BJ (cell line): Measurements from ENCODE around the gene LPO. TPM values are rescaled to one million over a fixed set of nuclear protein-coding genes. Genes with fewer than 3 reads are reported as not detected.

ENCODE experiments used
- CTCF ChIA-PET: fragments of 350-600 bp; formaldehyde crosslinking; extraction: SDS; loops from one replicate; lab custom pipeline; 2021; ENCODE audit warnings: antibody characterized with exemption, inconsistent platforms; lab: Yijun Ruan, JAX
- POLR2A ChIA-PET: fragments of 300-600 bp; sonication (Branson Sonifier 250); formaldehyde crosslinking; extraction: SDS; loops from one replicate; lab custom pipeline; 2021; ENCODE audit warnings: antibody characterized with exemption; lab: Charles Lee
- DNase-seq: peaks from one replicate; pipeline ENCODE4 v3.0.0-alpha.2; 2011; ENCODE audit warnings: low read depth
- H3K27me3 ChIP-seq: 2 replicates; pipeline ENCODE4 v1.6.0; 2011; ENCODE audit warnings: low read length; ENCODE audit not compliant: control insufficient read depth, insufficient read depth
- H3K36me3 ChIP-seq: 2 replicates; pipeline ENCODE4 v1.5.1; 2011; ENCODE audit warnings: low read length; ENCODE audit not compliant: control insufficient read depth, insufficient read depth
- H3K4me3 ChIP-seq: 2 replicates; pipeline ENCODE4 v1.5.1; 2011; ENCODE audit warnings: low read depth, mild to moderate bottlenecking, control low read depth, low read length
- polyA plus RNA-seq: library from polyadenylated mRNA; depleted of rRNA; stranded (reverse); fragments of >200 nt; gene quantifications from 2 replicates; pipeline ENCODE4 v1.2.3, GENCODE V29; 2011
- TF ChIP-seq, protein P1 (sequence below): IDR thresholded peaks from 2 replicates; pipeline ENCODE4 v1.5.1; 2011; ENCODE audit warnings: low read depth, mild to moderate bottlenecking, control low read depth, inconsistent platforms, low read length, moderate library complexity; ENCODE audit not compliant: insufficient read depth

LPO gene
- polyA plus RNA-seq, 1 experiment = 0.07 TPM

DNA sequence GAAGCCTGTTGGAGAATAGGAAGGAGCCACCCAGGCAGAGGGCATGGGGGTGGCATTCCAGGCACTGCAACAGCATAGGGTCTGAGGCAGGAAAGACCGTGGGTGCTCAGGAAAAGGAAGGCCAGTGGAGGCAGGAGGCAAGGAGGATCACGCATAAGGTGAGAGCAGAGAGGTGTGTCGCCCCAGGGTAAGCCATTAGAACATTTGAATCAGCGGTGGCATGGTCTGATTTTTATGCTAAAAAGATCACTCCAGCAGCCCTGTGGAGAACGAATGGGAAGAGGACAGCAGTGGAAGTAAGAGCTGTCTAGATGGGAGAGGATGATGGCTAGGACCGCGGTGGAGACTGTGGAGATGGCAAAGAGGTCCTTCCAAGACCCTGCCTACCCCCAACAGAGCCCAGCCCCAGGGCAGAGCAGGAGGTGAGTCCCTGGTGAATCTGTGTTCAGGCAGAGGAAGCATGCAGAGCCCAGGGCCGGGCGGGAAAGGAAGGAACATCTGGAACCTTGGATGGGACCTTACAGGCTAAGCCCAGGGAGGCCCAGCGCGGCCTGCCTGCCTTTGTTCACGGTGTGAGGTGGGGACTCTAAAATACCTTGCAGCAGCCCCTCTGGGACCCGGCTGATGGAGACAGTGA is 7.8 kb downstream of the LPO start:
- DNase-seq = no peak
- ChIA-PET CTCF (interaction anchor here (4.5 kb wide), 1 partner anchor 9 kb away, joined by 50 read pairs; the partner anchor contains the start of gene LPO), POLR2A (no interaction called here)
- Histone ChIP-seq H3K27me3 (peaks cover 10% of the 10 kb centered on the region), H3K36me3 (no peaks in the 10 kb centered on the region), H3K4me3 (no peak overlapping the region)
- TF ChIP-seq, protein P1, sequence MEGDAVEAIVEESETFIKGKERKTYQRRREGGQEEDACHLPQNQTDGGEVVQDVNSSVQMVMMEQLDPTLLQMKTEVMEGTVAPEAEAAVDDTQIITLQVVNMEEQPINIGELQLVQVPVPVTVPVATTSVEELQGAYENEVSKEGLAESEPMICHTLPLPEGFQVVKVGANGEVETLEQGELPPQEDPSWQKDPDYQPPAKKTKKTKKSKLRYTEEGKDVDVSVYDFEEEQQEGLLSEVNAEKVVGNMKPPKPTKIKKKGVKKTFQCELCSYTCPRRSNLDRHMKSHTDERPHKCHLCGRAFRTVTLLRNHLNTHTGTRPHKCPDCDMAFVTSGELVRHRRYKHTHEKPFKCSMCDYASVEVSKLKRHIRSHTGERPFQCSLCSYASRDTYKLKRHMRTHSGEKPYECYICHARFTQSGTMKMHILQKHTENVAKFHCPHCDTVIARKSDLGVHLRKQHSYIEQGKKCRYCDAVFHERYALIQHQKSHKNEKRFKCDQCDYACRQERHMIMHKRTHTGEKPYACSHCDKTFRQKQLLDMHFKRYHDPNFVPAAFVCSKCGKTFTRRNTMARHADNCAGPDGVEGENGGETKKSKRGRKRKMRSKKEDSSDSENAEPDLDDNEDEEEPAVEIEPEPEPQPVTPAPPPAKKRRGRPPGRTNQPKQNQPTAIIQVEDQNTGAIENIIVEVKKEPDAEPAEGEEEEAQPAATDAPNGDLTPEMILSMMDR = no peak

DNA sequence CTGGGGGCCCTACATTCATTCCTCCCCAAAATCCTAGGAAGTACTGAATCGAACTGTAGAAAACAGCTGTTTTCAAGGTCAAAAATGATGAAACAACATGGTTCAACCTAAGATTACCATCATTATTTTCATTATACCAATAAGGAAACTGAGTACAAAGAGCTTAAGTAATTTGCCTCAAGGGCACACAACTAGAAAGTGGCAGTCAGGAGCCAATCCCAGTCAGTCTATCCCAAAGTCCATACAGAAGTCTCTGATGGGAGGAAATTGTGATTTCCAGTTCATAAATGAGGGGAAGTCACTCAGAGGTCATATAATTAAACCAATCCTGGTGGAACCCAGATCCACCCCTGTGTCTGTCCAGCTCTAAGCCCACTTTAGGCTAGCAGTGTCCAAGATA is 8.4 kb downstream of the LPO start:
- H3K36me3 ChIP-seq = no peaks in the 10 kb centered on the region
- no peak for DNase-seq
- no peak overlapping the region for H3K4me3 ChIP-seq
- TF ChIP-seq, protein P1 = no peak
- POLR2A ChIA-PET = no interaction called here
- peaks cover 9% of the 10 kb centered on the region for H3K27me3 ChIP-seq
- CTCF ChIA-PET = interaction anchor here (4.5 kb wide), 1 partner anchor 9 kb away, joined by 50 read pairs; the partner anchor contains the start of gene LPO

DNA sequence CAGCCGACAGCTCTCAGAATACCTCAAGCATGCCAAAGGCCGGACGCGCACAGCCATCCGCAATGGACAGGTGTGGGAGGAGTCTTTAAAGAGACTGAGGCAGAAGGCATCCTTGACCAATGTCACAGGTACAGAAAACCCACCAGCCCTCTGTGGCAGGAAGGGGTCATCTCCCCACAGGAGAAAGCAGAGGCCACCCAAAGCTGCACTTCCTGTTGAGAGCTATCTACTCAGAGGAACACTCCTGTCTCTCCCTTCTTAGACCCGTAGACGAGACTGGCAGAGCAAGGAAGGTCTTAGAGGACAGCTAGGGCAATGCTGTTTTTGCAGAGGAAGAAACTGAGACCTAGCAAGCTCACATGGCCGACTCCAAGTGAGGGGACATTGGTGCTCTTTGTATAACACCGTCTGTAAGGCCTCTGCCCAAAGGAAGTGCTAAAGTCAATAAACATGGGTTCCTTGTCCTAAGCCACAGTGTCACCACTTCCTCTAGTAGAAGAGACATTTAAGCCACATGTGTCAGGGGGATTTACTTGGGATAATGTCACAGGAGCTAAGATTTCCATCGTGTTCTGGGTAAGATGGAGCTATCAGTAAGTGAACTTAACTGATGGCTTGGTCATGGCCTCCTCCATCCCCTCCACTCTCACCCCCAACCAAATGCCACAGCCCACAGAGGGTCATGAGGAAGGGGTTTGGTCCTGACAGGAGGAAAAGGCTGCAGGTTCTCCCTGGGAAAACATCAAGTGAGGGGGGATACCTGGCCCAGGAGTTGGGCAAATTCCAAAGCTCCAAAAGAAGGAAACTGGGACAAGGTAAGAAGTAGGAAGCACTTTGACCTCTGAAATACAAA is 9.4 kb downstream of the LPO start:
- Histone ChIP-seq H3K4me3 (no peak overlapping the region), H3K27me3 (peaks cover 7% of the 10 kb centered on the region), H3K36me3 (no peaks in the 10 kb centered on the region)
- POLR2A ChIA-PET = no interaction called here
- no peak for DNase-seq
- TF ChIP-seq, protein P1 = no peak
- CTCF ChIA-PET = interaction anchor here (0.6 to 4.5 kb wide), 4 partner anchors 10 to 199 kb away, joined by 3 to 50 read pairs (median 8); partner anchors contain the start of gene LPO

DNA sequence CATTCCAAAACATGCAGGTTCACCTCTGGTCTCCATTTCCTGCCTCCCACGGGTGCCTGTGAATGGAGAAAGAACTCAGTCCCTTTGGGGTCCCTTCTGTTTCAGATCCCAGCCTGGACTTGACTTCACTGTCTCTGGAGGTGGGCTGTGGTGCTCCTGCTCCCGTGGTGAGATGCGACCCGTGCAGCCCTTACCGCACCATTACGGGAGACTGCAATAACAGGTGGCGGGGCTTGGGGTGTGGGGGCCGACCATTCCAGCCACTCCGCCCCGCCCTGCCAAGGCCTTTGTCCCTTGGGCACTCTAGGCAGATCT is 10.5 kb downstream of the LPO start:
- POLR2A ChIA-PET = no interaction called here
- no peak for DNase-seq
- Histone ChIP-seq H3K4me3 (peak overlapping the region; percentile 55; the same call in 1 of the 2 replicates), H3K36me3 (no peaks in the 10 kb centered on the region), H3K27me3 (peaks cover 7% of the 10 kb centered on the region)
- TF ChIP-seq, protein P1 = no peak
- CTCF ChIA-PET = interaction anchor here (0.6 to 4.5 kb wide), 20 partner anchors 9 to 201 kb away, joined by 3 to 50 read pairs (median 4); partner anchors contain the start of genes LPO, RNF43 and SUPT4H1
